ENCODE data around the gene ALPK3. TPM values are rescaled to one million over a fixed set of nuclear protein-coding genes. Genes with fewer than 3 reads are reported as not detected.

The ALPK3 gene
- total RNA-seq, 1 experiment from 2014 or later: 2.0 TPM

GRCh38 chr15:84909782-84910181, 92.6 kb downstream of the ALPK3 start:
- H3K4me2 ChIP-seq (ENCODE audit: low read length): no peak overlapping the region
- H3K27ac ChIP-seq (ENCODE audit: low read depth, low read length): no peak overlapping the region; the same call in 1 of the 2 replicates

More at GRCh38 chr15:84909782-84910181, 92.6 kb downstream of the ALPK3 start:
- CTCF ChIA-PET: interaction anchor here (0.5 kb wide), 1 partner anchor 129 kb away, joined by 4 read pairs; no protein-coding TSS in a partner anchor
- H3K9me2 ChIP-seq (ENCODE audit: insufficient read depth): no peaks in the 10 kb centered on the region
- H2AFZ ChIP-seq (ENCODE audit: low read depth, low read length, poor library complexity, severe bottlenecking): no peak overlapping the region
- H3K4me3 ChIP-seq (replicated peaks in 1 of 2; ENCODE audit: low read depth in 1 of 2, low read length in 2 of 2): no peak overlapping the region
- H3K4me1 ChIP-seq (ENCODE audit: control insufficient read depth in 1 of 2, insufficient read depth in 2 of 2, low read length in 2 of 2): peaks cover 31 to 34% of the 10 kb centered on the region in 2 experiments
- POLR2A ChIA-PET: no interaction called here
- no peak for DNase-seq (ENCODE audit: low read depth, low spot score)
- ATAC-seq: no peak
- H3K9ac ChIP-seq (ENCODE audit: low read length): no peak overlapping the region
- BruUV-seq (replicated peaks): no TSS peak
- H3K79me2 ChIP-seq (ENCODE audit: insufficient read depth, low read length): no peaks in the 10 kb centered on the region
- TF ChIP-seq EGR1 (IDR thresholded peaks at IDR 0.05; ENCODE audit: low read depth) (no peak), POLR2A (IDR thresholded peaks at IDR 0.05; ENCODE audit: borderline replicate concordance, extremely low read depth, insufficient read depth, insufficient read length) (no peak), ELF1 (IDR thresholded peaks at IDR 0.05; ENCODE audit: borderline replicate concordance, low read depth) (no peak), CTCF (IDR thresholded peaks at IDR 0.05 in 2 of 3, conservative IDR thresholded peaks at IDR 0.05 in 1 of 3; ENCODE audit: borderline replicate concordance in 1 of 3, insufficient read depth in 1 of 3, low read depth in 2 of 3, low read length in 2 of 3) (no peak), RAD21 (IDR thresholded peaks at IDR 0.05; ENCODE audit: low read depth) (no peak), ZFX (IDR thresholded peaks at IDR 0.05) (no peak), SIN3A (IDR thresholded peaks at IDR 0.05; ENCODE audit: low read depth) (no peak), CEBPB (IDR thresholded peaks at IDR 0.05; ENCODE audit: low read depth) (no peak), YY1 (IDR thresholded peaks at IDR 0.05; ENCODE audit: extremely low read depth, insufficient replicate concordance, low read depth, low read length) (no peak), POLR2AphosphoS5 (IDR thresholded peaks at IDR 0.05; ENCODE audit: low read depth, low read length) (no peak), CBX3 (IDR thresholded peaks at IDR 0.05; ENCODE audit: low read depth) (no peak), ZNF274 (IDR thresholded peaks at IDR 0.05; ENCODE audit: low read depth, low read length) (no peak)
- TF ChIP-seq, protein P1, sequence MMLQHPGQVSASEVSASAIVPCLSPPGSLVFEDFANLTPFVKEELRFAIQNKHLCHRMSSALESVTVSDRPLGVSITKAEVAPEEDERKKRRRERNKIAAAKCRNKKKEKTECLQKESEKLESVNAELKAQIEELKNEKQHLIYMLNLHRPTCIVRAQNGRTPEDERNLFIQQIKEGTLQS (IDR thresholded peaks at IDR 0.05): no peak
- no peaks in the 10 kb centered on the region for H3K9me3 ChIP-seq (ENCODE audit: control insufficient read depth in 1 of 2, insufficient read depth in 1 of 2, low read depth in 1 of 2, low read length in 2 of 2)
- intact Hi-C loops (cut with micrococcal nuclease): no loop called here
- no peaks in the 10 kb centered on the region for H3K27me3 ChIP-seq (ENCODE audit: insufficient read depth, low read length)
- H4K20me1 ChIP-seq (ENCODE audit: insufficient read depth): no peaks in the 10 kb centered on the region
- no peaks in the 10 kb centered on the region for H3K36me3 ChIP-seq (ENCODE audit: control insufficient read depth in 1 of 2, insufficient read depth in 2 of 2, low read length in 2 of 2)
- RAD21 ChIA-PET (ENCODE audit: low non-redundant PET in 1 of 2, low total read pairs in 2 of 2, uncharacterized antibody in 2 of 2, unreplicated experiment in 2 of 2): no interaction called here
